Activated T-cell treated with anti-CD3 and anti-CD28 coated beads, Interleukin-2, amount 50 U/mL, for 24 hours (primary cell): ENCODE measurements around the gene SUSD6.

Experiments used
- DNase-seq: peaks from one replicate; pipeline ENCODE4 v3.0.0-alpha.2; 2020
- H3K27ac Mint-ChIP-seq: 2 replicates; pipeline ENCODE4 v1.8.0; 2020; ENCODE audit warnings: mild to moderate bottlenecking, mixed read lengths
- H3K27me3 Mint-ChIP-seq: 2 replicates; pipeline ENCODE4 v1.8.0; 2020; ENCODE audit warnings: mixed read lengths
- H3K36me3 Mint-ChIP-seq: 2 replicates; pipeline ENCODE4 v1.8.0; 2020; ENCODE audit warnings: low read depth, mixed read lengths
- H3K4me1 Mint-ChIP-seq: 2 replicates; pipeline ENCODE4 v1.8.0; 2020; ENCODE audit warnings: low read depth, mixed read lengths
- H3K4me3 Mint-ChIP-seq: 2 replicates; pipeline ENCODE4 v1.8.0; 2020; ENCODE audit warnings: mild to moderate bottlenecking, moderate library complexity, mixed read lengths
- H3K9me3 Mint-ChIP-seq: 2 replicates; pipeline ENCODE4 v1.8.0; 2020; ENCODE audit warnings: mixed read lengths

The SUSD6 gene

GRCh38 chr14:69620981-69621380 lies 9.6 kb downstream of the SUSD6 start:
- no peaks in the 10 kb centered on the region for H3K9me3 Mint-ChIP-seq
- peak overlapping the region; percentile 60 for H3K4me3 Mint-ChIP-seq
- H3K27me3 Mint-ChIP-seq: no peaks in the 10 kb centered on the region
- peaks cover 83% of the 10 kb centered on the region for H3K36me3 Mint-ChIP-seq
- H3K4me1 Mint-ChIP-seq: peaks cover 97% of the 10 kb centered on the region
- peak overlapping the region; percentile 95 for H3K27ac Mint-ChIP-seq
- no peak for DNase-seq

- H3K4me3 Mint-ChIP-seq: peak overlapping the region; percentile 71
- H3K27me3 Mint-ChIP-seq: no peaks in the 10 kb centered on the region
- H3K27ac Mint-ChIP-seq: peak overlapping the region; percentile 95
- H3K4me1 Mint-ChIP-seq: peaks cover 94% of the 10 kb centered on the region
- DNase-seq: no peak
- peaks cover 74% of the 10 kb centered on the region for H3K36me3 Mint-ChIP-seq
- H3K9me3 Mint-ChIP-seq: no peaks in the 10 kb centered on the region
Measured at GRCh38 chr14:69624136-69624535, 12.7 kb downstream of the SUSD6 start.

- H3K4me3 Mint-ChIP-seq: peak overlapping the region; percentile 71
- no peaks in the 10 kb centered on the region for H3K9me3 Mint-ChIP-seq
- DNase-seq: peak; percentile 80
- peaks cover 73% of the 10 kb centered on the region for H3K36me3 Mint-ChIP-seq
- peak overlapping the region; percentile 95 for H3K27ac Mint-ChIP-seq
- H3K27me3 Mint-ChIP-seq: no peaks in the 10 kb centered on the region
- peaks cover 95% of the 10 kb centered on the region for H3K4me1 Mint-ChIP-seq
Measured at GRCh38 chr14:69625299-69626131, 14.1 kb downstream of the SUSD6 start.

GRCh38 chr14:69626132-69626500 lies 14.7 kb downstream of the SUSD6 start:
- H3K4me3 Mint-ChIP-seq: peak overlapping the region; percentile 71
- H3K27me3 Mint-ChIP-seq: no peaks in the 10 kb centered on the region
- DNase-seq: no peak
- H3K36me3 Mint-ChIP-seq: peaks cover 73% of the 10 kb centered on the region
- H3K4me1 Mint-ChIP-seq: peaks cover 95% of the 10 kb centered on the region
- H3K9me3 Mint-ChIP-seq: no peaks in the 10 kb centered on the region
- H3K27ac Mint-ChIP-seq: peak overlapping the region; percentile 95

GRCh38 chr14:69629225-69630127 lies 18.1 kb downstream of the SUSD6 start:
- no peak for DNase-seq
- no peaks in the 10 kb centered on the region for H3K27me3 Mint-ChIP-seq
- H3K4me3 Mint-ChIP-seq: peak overlapping the region; percentile 58
- H3K9me3 Mint-ChIP-seq: no peaks in the 10 kb centered on the region
- H3K27ac Mint-ChIP-seq: peak overlapping the region; percentile 91
- H3K36me3 Mint-ChIP-seq: peaks cover 73% of the 10 kb centered on the region
- peaks cover 97% of the 10 kb centered on the region for H3K4me1 Mint-ChIP-seq

- DNase-seq: no peak
- peak overlapping the region; percentile 58 for H3K4me3 Mint-ChIP-seq
- H3K4me1 Mint-ChIP-seq: peaks cover 97% of the 10 kb centered on the region
- H3K27me3 Mint-ChIP-seq: no peaks in the 10 kb centered on the region
- peaks cover 71% of the 10 kb centered on the region for H3K36me3 Mint-ChIP-seq
- no peaks in the 10 kb centered on the region for H3K9me3 Mint-ChIP-seq
- peak overlapping the region; percentile 91 for H3K27ac Mint-ChIP-seq
Measured at GRCh38 chr14:69630360-69630759, 19.0 kb downstream of the SUSD6 start.

- H3K27me3 Mint-ChIP-seq: no peaks in the 10 kb centered on the region
- DNase-seq: no peak
- peak overlapping the region; percentile 40 for H3K27ac Mint-ChIP-seq
- H3K4me1 Mint-ChIP-seq: peaks cover 97% of the 10 kb centered on the region
- no peaks in the 10 kb centered on the region for H3K9me3 Mint-ChIP-seq
- H3K36me3 Mint-ChIP-seq: peaks cover 65% of the 10 kb centered on the region
- no peak overlapping the region for H3K4me3 Mint-ChIP-seq
Measured at GRCh38 chr14:69631509-69631908, 20.1 kb downstream of the SUSD6 start.

- peak overlapping the region; percentile 44 for H3K27ac Mint-ChIP-seq
- no peak overlapping the region for H3K4me3 Mint-ChIP-seq
- H3K4me1 Mint-ChIP-seq: peaks cover 97% of the 10 kb centered on the region
- H3K36me3 Mint-ChIP-seq: peaks cover 63% of the 10 kb centered on the region
- H3K27me3 Mint-ChIP-seq: no peaks in the 10 kb centered on the region
- no peak for DNase-seq
- H3K9me3 Mint-ChIP-seq: no peaks in the 10 kb centered on the region
Measured at GRCh38 chr14:69632164-69632563, 20.8 kb downstream of the SUSD6 start.

GRCh38 chr14:69632593-69633151 lies 21.3 kb downstream of the SUSD6 start:
- Mint-ChIP-seq H3K9me3 (no peaks in the 10 kb centered on the region), H3K4me3 (no peak overlapping the region), H3K4me1 (peaks cover 99% of the 10 kb centered on the region), H3K36me3 (peaks cover 63% of the 10 kb centered on the region), H3K27me3 (no peaks in the 10 kb centered on the region), H3K27ac (peak overlapping the region; percentile 44)
- no peak for DNase-seq

- no peaks in the 10 kb centered on the region for H3K9me3 Mint-ChIP-seq
- peaks cover 61% of the 10 kb centered on the region for H3K36me3 Mint-ChIP-seq
- DNase-seq: no peak
- H3K4me3 Mint-ChIP-seq: no peak overlapping the region
- peaks cover 99% of the 10 kb centered on the region for H3K4me1 Mint-ChIP-seq
- H3K27ac Mint-ChIP-seq: peak overlapping the region; percentile 97
- H3K27me3 Mint-ChIP-seq: no peaks in the 10 kb centered on the region
Measured at GRCh38 chr14:69633238-69633637, 21.8 kb downstream of the SUSD6 start.

- H3K9me3 Mint-ChIP-seq: peaks cover 3% of the 10 kb centered on the region
- no peaks in the 10 kb centered on the region for H3K27me3 Mint-ChIP-seq
- peak; percentile 68 for DNase-seq
- H3K4me3 Mint-ChIP-seq: peak overlapping the region; percentile 66
- peaks cover 60% of the 10 kb centered on the region for H3K36me3 Mint-ChIP-seq
- H3K27ac Mint-ChIP-seq: peak overlapping the region; percentile 97
- H3K4me1 Mint-ChIP-seq: peaks cover 96% of the 10 kb centered on the region
Measured at GRCh38 chr14:69635981-69636639, 24.7 kb downstream of the SUSD6 start.

GRCh38 chr14:69636718-69637480 lies 25.5 kb downstream of the SUSD6 start:
- H3K4me3 Mint-ChIP-seq: peak overlapping the region; percentile 66
- H3K27me3 Mint-ChIP-seq: no peaks in the 10 kb centered on the region
- peak overlapping the region; percentile 97 for H3K27ac Mint-ChIP-seq
- H3K9me3 Mint-ChIP-seq: peaks cover 6% of the 10 kb centered on the region
- H3K4me1 Mint-ChIP-seq: peaks cover 95% of the 10 kb centered on the region
- no peak for DNase-seq
- H3K36me3 Mint-ChIP-seq: peaks cover 62% of the 10 kb centered on the region

- no peak for DNase-seq
- H3K4me3 Mint-ChIP-seq: peak overlapping the region; percentile 66
Measured at GRCh38 chr14:69637503-69638031, 26.2 kb downstream of the SUSD6 start.

More at GRCh38 chr14:69637503-69638031, 26.2 kb downstream of the SUSD6 start:
- Mint-ChIP-seq H3K9me3 (peaks cover 13% of the 10 kb centered on the region), H3K4me1 (peaks cover 95% of the 10 kb centered on the region), H3K36me3 (peaks cover 66% of the 10 kb centered on the region), H3K27ac (peak overlapping the region; percentile 97), H3K27me3 (no peaks in the 10 kb centered on the region)
